Neutrophil (primary cell): ENCODE data around the gene BRI3.

Source experiments
- H3K27ac ChIP-seq: fragments of 200-600 bp; sonication (generic); 2 replicates; pipeline ENCODE4 v1.5.1; 2016; ENCODE audit warnings: mild to moderate bottlenecking, moderate library complexity
- H3K27me3 ChIP-seq: fragments of 200-600 bp; sonication (generic); 2 replicates; pipeline ENCODE4 v1.6.0; 2016; ENCODE audit warnings: mild to moderate bottlenecking
- H3K36me3 ChIP-seq: fragments of 200-600 bp; sonication (generic); 2 replicates; pipeline ENCODE4 v1.5.1; 2017
- H3K4me1 ChIP-seq, 2 experiments: fragments of 200-600 bp in 1 of 2; sonication (generic) in 1 of 2; 1 replicate in 1 of 2; 2 replicates in 1 of 2; pipeline versions ENCODE4 v1.5.1 to v1.6.1; 2013 to 2016; ENCODE audit warnings: low read depth in 1 of 2, low read length in 1 of 2, mild to moderate bottlenecking in 1 of 2, moderate library complexity in 1 of 2; ENCODE audit not compliant: control insufficient read depth in 1 of 2, insufficient read depth in 1 of 2
- H3K4me3 ChIP-seq, 2 experiments: fragments of 200-600 bp in 1 of 2; sonication (generic) in 1 of 2; 1 replicate in 1 of 2; 2 replicates in 1 of 2; pipeline ENCODE4 v1.5.1; 2013 to 2016; ENCODE audit warnings: low read depth in 1 of 2, low read length in 1 of 2, mild to moderate bottlenecking in 1 of 2, moderate library complexity in 1 of 2
- H3K9me3 ChIP-seq: fragments of 200-600 bp; sonication (generic); 2 replicates; pipeline ENCODE4 v1.5.1; 2016
- TF ChIP-seq, protein P1 (sequence below): fragments of 200-600 bp; sonication (generic); IDR thresholded peaks from 2 replicates; pipeline ENCODE4 v1.5.1; 2016; ENCODE audit warnings: antibody characterized with exemption

BRI3 gene

DNA sequence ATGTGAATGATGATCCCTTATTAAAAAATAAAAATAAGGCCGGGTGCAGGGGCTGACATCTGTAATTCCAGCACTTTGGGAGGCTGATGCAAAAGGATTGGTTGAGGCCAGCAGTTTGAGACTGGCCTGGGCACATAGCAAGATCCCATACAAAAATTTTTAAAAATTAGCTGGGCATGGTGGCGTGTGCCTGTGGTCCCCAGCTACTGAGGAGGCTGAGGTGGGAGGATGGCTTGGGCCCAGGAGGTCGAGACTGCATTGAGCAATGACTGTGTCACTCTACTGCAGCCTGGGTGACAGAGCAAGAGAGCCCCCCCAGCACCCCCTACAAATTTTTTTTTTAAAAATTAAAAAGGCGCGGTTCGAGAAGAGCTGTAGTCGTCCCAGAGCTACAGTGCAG, 1.2 kb upstream of the BRI3 start:
- Histone ChIP-seq H3K27me3 (no peaks in the 10 kb centered on the region), H3K4me1 (peaks cover 62 to 78% of the 10 kb centered on the region in 2 experiments), H3K9me3 (no peaks in the 10 kb centered on the region), H3K27ac (peak overlapping the region; percentile 98), H3K4me3 (peak overlapping the region; percentile 72 to 73), H3K36me3 (no peaks in the 10 kb centered on the region)
- TF ChIP-seq, protein P1, sequence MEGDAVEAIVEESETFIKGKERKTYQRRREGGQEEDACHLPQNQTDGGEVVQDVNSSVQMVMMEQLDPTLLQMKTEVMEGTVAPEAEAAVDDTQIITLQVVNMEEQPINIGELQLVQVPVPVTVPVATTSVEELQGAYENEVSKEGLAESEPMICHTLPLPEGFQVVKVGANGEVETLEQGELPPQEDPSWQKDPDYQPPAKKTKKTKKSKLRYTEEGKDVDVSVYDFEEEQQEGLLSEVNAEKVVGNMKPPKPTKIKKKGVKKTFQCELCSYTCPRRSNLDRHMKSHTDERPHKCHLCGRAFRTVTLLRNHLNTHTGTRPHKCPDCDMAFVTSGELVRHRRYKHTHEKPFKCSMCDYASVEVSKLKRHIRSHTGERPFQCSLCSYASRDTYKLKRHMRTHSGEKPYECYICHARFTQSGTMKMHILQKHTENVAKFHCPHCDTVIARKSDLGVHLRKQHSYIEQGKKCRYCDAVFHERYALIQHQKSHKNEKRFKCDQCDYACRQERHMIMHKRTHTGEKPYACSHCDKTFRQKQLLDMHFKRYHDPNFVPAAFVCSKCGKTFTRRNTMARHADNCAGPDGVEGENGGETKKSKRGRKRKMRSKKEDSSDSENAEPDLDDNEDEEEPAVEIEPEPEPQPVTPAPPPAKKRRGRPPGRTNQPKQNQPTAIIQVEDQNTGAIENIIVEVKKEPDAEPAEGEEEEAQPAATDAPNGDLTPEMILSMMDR: no peak

DNA sequence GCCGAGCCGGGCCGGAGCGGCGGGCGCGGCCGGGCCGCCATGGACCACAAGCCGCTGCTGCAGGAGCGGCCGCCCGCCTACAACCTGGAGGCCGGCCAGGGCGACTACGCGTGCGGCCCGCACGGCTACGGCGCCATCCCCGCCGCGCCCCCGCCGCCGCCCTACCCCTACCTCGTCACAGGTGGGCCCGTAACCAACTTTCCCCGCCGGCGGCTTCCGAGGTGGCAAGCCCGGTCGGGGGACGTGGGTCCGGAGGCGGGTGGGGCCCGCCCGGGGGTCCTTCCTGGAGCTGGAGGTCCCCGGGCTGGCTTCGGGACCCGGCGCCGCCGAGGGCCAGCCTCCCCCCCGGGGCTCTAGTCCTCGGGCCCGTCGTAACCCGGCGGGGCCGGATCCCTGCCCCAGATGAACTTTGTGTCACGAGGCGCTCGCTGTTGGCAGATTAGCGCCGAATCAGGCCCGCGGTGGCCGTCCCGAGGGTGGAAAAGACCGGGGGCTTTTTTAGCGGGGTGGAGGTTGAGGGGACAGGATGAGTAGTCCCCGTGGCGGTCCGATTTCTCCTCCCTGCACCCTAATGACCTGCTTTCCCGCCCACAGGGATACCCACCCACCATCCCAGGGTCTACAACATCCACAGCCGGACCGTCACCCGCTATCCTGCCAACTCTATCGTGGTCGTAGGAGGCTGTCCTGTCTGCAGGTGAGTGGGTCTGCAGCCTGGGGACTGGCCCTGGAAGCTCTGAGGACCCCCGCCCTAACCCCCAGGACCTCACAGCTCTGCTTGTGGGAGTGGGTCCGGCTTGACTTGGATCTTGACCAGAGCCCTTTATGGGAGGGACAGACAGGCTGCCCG, 496 bp downstream of the BRI3 start:
- peaks cover 62 to 78% of the 10 kb centered on the region in 2 experiments for H3K4me1 ChIP-seq
- TF ChIP-seq, protein P1: no peak

DNA sequence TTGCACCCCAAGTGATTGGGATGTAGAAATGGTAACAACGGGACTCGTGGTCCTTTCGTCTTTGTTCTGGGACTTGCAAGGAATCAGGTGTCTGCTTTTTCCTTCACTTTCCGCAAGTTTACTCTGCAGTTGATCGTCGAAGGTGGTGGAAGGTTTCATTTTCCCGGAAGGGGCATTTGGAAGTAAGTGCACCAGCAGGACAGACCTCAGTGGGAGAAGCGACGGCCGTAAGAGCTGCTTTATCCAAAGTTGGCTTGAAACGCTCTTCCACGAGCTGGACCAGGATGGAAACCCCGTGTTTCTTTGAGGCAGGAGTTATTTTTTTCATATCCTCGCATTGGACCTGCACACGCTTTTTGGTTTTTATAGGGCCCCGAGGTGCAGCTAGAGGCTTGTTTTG, 1.2 kb downstream of the BRI3 start:
- Histone ChIP-seq H3K4me3 (peak overlapping the region; percentile 76 to 95), H3K27me3 (no peaks in the 10 kb centered on the region), H3K27ac (peak overlapping the region; percentile 98), H3K36me3 (peaks cover 12% of the 10 kb centered on the region), H3K9me3 (no peaks in the 10 kb centered on the region), H3K4me1 (peaks cover 62 to 78% of the 10 kb centered on the region in 2 experiments)
- TF ChIP-seq, protein P1: no peak

More for the DNA sequence above, 496 bp downstream of the BRI3 start:
- Histone ChIP-seq H3K27ac (peak overlapping the region; percentile 98), H3K4me3 (peak overlapping the region; percentile 76 to 95), H3K9me3 (no peaks in the 10 kb centered on the region), H3K27me3 (no peaks in the 10 kb centered on the region), H3K36me3 (peaks cover 5% of the 10 kb centered on the region)

DNA sequence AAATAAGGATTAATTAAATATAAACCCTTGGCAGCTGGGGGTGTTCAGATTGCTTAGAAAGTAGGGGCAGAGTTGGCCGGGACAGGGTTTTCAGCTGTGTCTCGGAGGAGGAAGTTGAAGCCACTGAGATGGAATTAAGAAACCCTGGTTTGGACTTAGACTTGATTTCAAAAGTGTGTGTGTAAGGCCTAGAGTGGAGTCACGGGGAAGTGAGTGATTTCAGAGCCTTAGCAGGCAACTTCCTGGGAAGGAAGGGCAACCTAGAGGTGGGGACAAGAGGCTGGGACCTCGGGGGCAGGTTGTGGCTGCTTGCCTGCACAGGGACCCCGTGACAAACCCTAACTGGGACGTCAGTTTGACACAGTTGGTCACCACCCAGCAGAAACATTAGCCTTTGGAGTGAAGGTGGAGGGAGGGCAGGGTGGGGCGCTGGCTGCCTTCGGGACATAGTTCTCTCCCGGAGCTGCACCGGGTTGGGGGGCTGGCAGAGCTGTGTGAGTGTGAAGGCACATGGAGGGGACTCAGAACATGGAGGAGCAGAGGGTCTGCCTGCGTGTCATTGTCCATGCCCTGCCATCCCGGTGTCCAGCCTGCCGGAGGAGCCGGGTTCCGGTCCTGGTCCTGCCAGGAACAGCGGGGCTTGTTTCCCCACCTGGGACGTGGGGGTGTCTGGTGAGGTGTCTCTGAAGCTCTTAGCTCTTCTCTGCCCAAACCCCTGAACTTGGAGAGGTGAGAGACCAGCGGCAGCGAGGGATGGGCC, 1.8 kb downstream of the BRI3 start:
- Histone ChIP-seq H3K9me3 (no peaks in the 10 kb centered on the region), H3K27me3 (no peaks in the 10 kb centered on the region), H3K27ac (peak overlapping the region; percentile 98), H3K4me3 (peak overlapping the region; percentile 76 to 95), H3K4me1 (peaks cover 64 to 84% of the 10 kb centered on the region in 2 experiments), H3K36me3 (peaks cover 18% of the 10 kb centered on the region)
- TF ChIP-seq, protein P1: no peak

DNA sequence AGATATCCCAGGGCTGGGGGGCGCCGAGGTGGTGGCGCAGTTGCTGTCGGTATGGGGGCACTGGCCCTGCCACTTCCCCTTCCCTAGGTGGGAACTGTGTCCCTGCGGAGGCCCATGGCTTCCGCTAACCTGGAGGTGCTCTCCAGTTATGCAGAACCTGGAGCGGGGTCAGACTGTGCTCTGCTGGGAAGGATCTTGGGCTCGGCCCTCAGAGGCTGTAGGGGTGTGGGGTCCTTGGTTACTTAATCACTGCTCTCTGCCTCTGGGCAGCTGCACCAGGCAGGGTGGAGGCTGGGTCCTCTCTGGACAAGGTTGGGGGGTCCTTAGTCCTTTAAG, 2.4 kb downstream of the BRI3 start:
- no peaks in the 10 kb centered on the region for H3K27me3 ChIP-seq
- TF ChIP-seq, protein P1: no peak
- H3K4me1 ChIP-seq: peaks cover 64 to 85% of the 10 kb centered on the region in 2 experiments
- H3K9me3 ChIP-seq: no peaks in the 10 kb centered on the region
- H3K27ac ChIP-seq: peak overlapping the region; percentile 98
- peak overlapping the region; percentile 76 to 95 for H3K4me3 ChIP-seq
- peaks cover 23% of the 10 kb centered on the region for H3K36me3 ChIP-seq
